HCT116 (cell line): ENCODE measurements around the gene POLR3GL. TPM values are rescaled to one million over a fixed set of nuclear protein-coding genes. Genes with fewer than 3 reads are reported as not detected.

ENCODE experiments used
- ATAC-seq: fragments of 200-7000 bp; cut with Tn5 transposase; 2 replicates; pipeline ENCODE4 v1.9.1; 2020; ENCODE audit warnings: mild to moderate bottlenecking, moderate library complexity
- BruUV-seq: library from RNA; stranded (reverse); fragments of 400-500 nt; replicated peaks from 2 replicates; lab custom pipeline; 2021; lab: Mats Ljungman, UMichigan
- CTCF ChIA-PET: fragments of 300-600 bp; sonication (Branson Sonifier 250); formaldehyde crosslinking; loops from one replicate; lab custom pipeline; 2021; ENCODE audit warnings: antibody characterized with exemption; lab: Charles Lee
- POLR2A ChIA-PET: fragments of 300-600, 350-600 bp; sonication (Branson Sonifier 250); formaldehyde crosslinking; loops from one replicate; lab custom pipeline; 2021; ENCODE audit warnings: antibody characterized with exemption; lab: Charles Lee
- RAD21 ChIA-PET, 2 experiments: fragments of 300-600 bp; sonication (Branson Sonifier 250); formaldehyde crosslinking; loops; one replicate each; lab custom pipeline; 2023; ENCODE audit warnings: low total read pairs in 2 of 2; ENCODE audit not compliant: uncharacterized antibody in 2 of 2, unreplicated experiment in 2 of 2, low non-redundant PET in 1 of 2; lab: Charles Lee
- DNase-seq: peaks from one replicate; pipeline ENCODE4 v3.0.0-alpha.2; 2010; ENCODE audit warnings: low read depth, low spot score
- H2AFZ ChIP-seq: fragments of 200-600 bp; shearing (Covaris generic), sonication (generic); 2 replicates; pipeline ENCODE4 v1.6.1; 2017; ENCODE audit warnings: low read depth, mixed run types, mixed read lengths, antibody characterized with exemption, low read length; ENCODE audit not compliant: poor library complexity, severe bottlenecking
- H3K27ac ChIP-seq: 2 replicates; pipeline ENCODE4 v1.5.1; 2012; ENCODE audit warnings: low read depth, low read length
- H3K27me3 ChIP-seq: fragments of 200-600 bp; sonication (generic); 2 replicates; pipeline ENCODE4 v1.6.1; 2016; ENCODE audit warnings: mixed run types, low read length, mixed read lengths; ENCODE audit not compliant: insufficient read depth
- H3K36me3 ChIP-seq, 2 experiments: fragments of 200-500 bp in 1 of 2; fragments of 200-600 bp in 1 of 2; sonication (Bioruptor generic) in 1 of 2; sonication (generic) in 1 of 2; 2 replicates each; pipeline versions ENCODE4 v1.5.1 to v1.6.1; 2014 to 2016; ENCODE audit warnings: low read length in 2 of 2, inconsistent platforms in 1 of 2, mixed read lengths in 1 of 2, mixed run types in 1 of 2; ENCODE audit not compliant: insufficient read depth in 2 of 2, control insufficient read depth in 1 of 2
- H3K4me1 ChIP-seq, 2 experiments: fragments of 200-600 bp in 1 of 2; sonication (generic) in 1 of 2; 2 replicates each; pipeline versions ENCODE4 v1.5.1 to v1.6.1; 2012 to 2017; ENCODE audit warnings: low read length in 2 of 2, inconsistent platforms in 1 of 2, mild to moderate bottlenecking in 1 of 2, mixed read lengths in 1 of 2, mixed run types in 1 of 2, moderate library complexity in 1 of 2; ENCODE audit not compliant: insufficient read depth in 2 of 2, control insufficient read depth in 1 of 2
- H3K4me2 ChIP-seq: fragments of 200-600 bp; sonication (generic); 2 replicates; pipeline ENCODE4 v1.6.1; 2017; ENCODE audit warnings: mixed run types, low read length, mixed read lengths
- H3K4me3 ChIP-seq, 2 experiments: fragments of 200-600 bp in 1 of 2; sonication (generic) in 1 of 2; replicated peaks in 1 of 2; 2 replicates each; pipeline ENCODE4 v1.5.1; 2011 to 2016; ENCODE audit warnings: low read length in 2 of 2, control low read depth in 1 of 2, low read depth in 1 of 2, mild to moderate bottlenecking in 1 of 2, mixed read lengths in 1 of 2, mixed run types in 1 of 2
- H3K79me2 ChIP-seq: fragments of 200-600 bp; sonication (generic); 2 replicates; pipeline ENCODE4 v1.6.1; 2017; ENCODE audit warnings: mild to moderate bottlenecking, mixed run types, low read length, moderate library complexity, mixed read lengths; ENCODE audit not compliant: insufficient read depth
- H3K9ac ChIP-seq: fragments of 200-600 bp; sonication (generic); 2 replicates; pipeline ENCODE4 v1.6.1; 2016; ENCODE audit warnings: low read length, mixed read lengths
- H3K9me2 ChIP-seq: fragments of 200-600 bp; sonication (generic), shearing (Covaris generic); 2 replicates; pipeline ENCODE4 v1.6.1; 2017; ENCODE audit warnings: mixed run types, mild to moderate bottlenecking, moderate library complexity; ENCODE audit not compliant: insufficient read depth
- H3K9me3 ChIP-seq, 2 experiments: fragments of 200-500 bp in 1 of 2; fragments of 200-600 bp in 1 of 2; sonication (Bioruptor generic) in 1 of 2; sonication (generic) in 1 of 2; 2 replicates each; pipeline ENCODE4 v1.6.1; 2014 to 2017; ENCODE audit warnings: low read length in 2 of 2, mixed read lengths in 2 of 2, inconsistent platforms in 1 of 2, low read depth in 1 of 2, mild to moderate bottlenecking in 1 of 2, mixed run types in 1 of 2, moderate library complexity in 1 of 2; ENCODE audit not compliant: control insufficient read depth in 1 of 2, insufficient read depth in 1 of 2
- H4K20me1 ChIP-seq: fragments of 200-600 bp; sonication (generic), shearing (Covaris generic); 2 replicates; pipeline ENCODE4 v1.6.1; 2017; ENCODE audit warnings: mixed run types, mild to moderate bottlenecking, moderate library complexity; ENCODE audit not compliant: insufficient read depth
- ATF3 ChIP-seq: IDR thresholded peaks from 2 replicates; pipeline ENCODE4 v1.6.1; 2012
- CEBPB ChIP-seq: IDR thresholded peaks from 2 replicates; pipeline ENCODE4 v1.6.1; 2012; ENCODE audit warnings: low read depth
- EGR1 ChIP-seq: IDR thresholded peaks from 2 replicates; pipeline ENCODE4 v1.6.1; 2012; ENCODE audit warnings: low read depth
- ELF1 ChIP-seq: IDR thresholded peaks from 2 replicates; pipeline ENCODE4 v1.6.1; 2012; ENCODE audit warnings: low read depth, borderline replicate concordance
- EZH2 ChIP-seq: fragments of 200-600 bp; sonication (generic); IDR thresholded peaks from 2 replicates; pipeline ENCODE4 v1.6.1; 2017; ENCODE audit warnings: antibody characterized with exemption, mixed run types
- EZH2phosphoT487 ChIP-seq: fragments of 200-600 bp; IDR thresholded peaks from 2 replicates; pipeline ENCODE4 v1.6.1; 2018; ENCODE audit warnings: antibody characterized with exemption, borderline replicate concordance
- FOSL1 ChIP-seq: IDR thresholded peaks from 2 replicates; pipeline ENCODE4 v1.6.1; 2012; ENCODE audit warnings: low read depth
- MAX ChIP-seq: IDR thresholded peaks from 2 replicates; pipeline ENCODE4 v1.6.1; 2012
- POLR2A ChIP-seq: IDR thresholded peaks from 2 replicates; pipeline ENCODE4 v1.7.0; 2011; ENCODE audit warnings: borderline replicate concordance; ENCODE audit not compliant: insufficient read depth, insufficient read length; ENCODE audit errors: extremely low read depth
- POLR2AphosphoS5 ChIP-seq: IDR thresholded peaks from 2 replicates; pipeline ENCODE4 v1.6.1; 2011; ENCODE audit warnings: mild to moderate bottlenecking, low read depth, low read length, moderate library complexity
- RAD21 ChIP-seq: IDR thresholded peaks from 2 replicates; pipeline ENCODE4 v1.6.1; 2012; ENCODE audit warnings: low read depth, mild to moderate bottlenecking
- SIN3A ChIP-seq: IDR thresholded peaks from 2 replicates; pipeline ENCODE4 v1.6.1; 2012; ENCODE audit warnings: low read depth
- SP1 ChIP-seq: IDR thresholded peaks from 2 replicates; pipeline ENCODE4 v1.6.1; 2012; ENCODE audit warnings: low read depth
- SRF ChIP-seq: IDR thresholded peaks from 2 replicates; pipeline ENCODE4 v1.6.1; 2012; ENCODE audit warnings: low read depth
- TCF7L2 ChIP-seq: IDR thresholded peaks from 2 replicates; pipeline ENCODE4 v1.7.0; 2011; ENCODE audit warnings: borderline replicate concordance, inconsistent platforms; ENCODE audit not compliant: insufficient read depth, insufficient read length; ENCODE audit errors: extremely low read depth
- YY1 ChIP-seq: IDR thresholded peaks from 2 replicates; pipeline ENCODE4 v1.6.1; 2011; ENCODE audit warnings: low read length, low read depth, moderate library complexity, mild to moderate bottlenecking; ENCODE audit not compliant: insufficient replicate concordance; ENCODE audit errors: extremely low read depth
- ZBTB33 ChIP-seq: IDR thresholded peaks from 2 replicates; pipeline ENCODE4 v1.6.1; 2011; ENCODE audit warnings: mild to moderate bottlenecking, low read length, moderate library complexity; ENCODE audit not compliant: insufficient replicate concordance; ENCODE audit errors: extremely low read depth
- ZFX ChIP-seq: fragments of 450-650 bp; IDR thresholded peaks from 2 replicates; pipeline ENCODE4 v1.6.1; 2017
- intact Hi-C: fragments of 100-400 bp; cut with micrococcal nuclease; formaldehyde crosslinking; loops from 2 replicates; pipeline ENCODE4 v1.10.0; 2022
- total RNA-seq: library from RNA; stranded (reverse); gene quantifications from one replicate; pipeline ENCODE4 v1.2.1, GENCODE V29; 2021; ENCODE audit not compliant: unreplicated experiment

Gene POLR3GL
- total RNA-seq, 1 experiment from 2014 or later = 17.9 TPM

- Histone ChIP-seq H3K9me3 (no peaks in the 10 kb centered on the region), H3K4me1 (no peaks in the 10 kb centered on the region), H3K4me2 (no peak overlapping the region), H3K27ac (no peak overlapping the region), H3K79me2 (no peaks in the 10 kb centered on the region), H3K9ac (no peak overlapping the region), H3K27me3 (no peaks in the 10 kb centered on the region), H3K9me2 (no peaks in the 10 kb centered on the region), H4K20me1 (no peaks in the 10 kb centered on the region), H3K4me3 (no peak overlapping the region), H2AFZ (no peak overlapping the region), H3K36me3 (no peaks in the 10 kb centered on the region)
- intact Hi-C loops = no loop called here
- ChIA-PET RAD21 (no interaction called here), CTCF (interaction anchor here (1.8 to 2.6 kb wide), 2 partner anchors 12 to 40 kb away, joined by 5 to 11 read pairs; no protein-coding TSS in a partner anchor), POLR2A (interaction anchor here (0.9 kb wide), 1 partner anchor 32 kb away, joined by 3 read pairs; no protein-coding TSS in a partner anchor)
- TF ChIP-seq SIN3A = no peak
- TF ChIP-seq RAD21 = no peak
- peak; percentile 40; the same call in 1 of the 2 replicates for TF ChIP-seq CEBPB
- no TSS peak for BruUV-seq
- ATAC-seq (peak; percentile 34; the same call in 1 of the 2 replicates), DNase-seq (no peak)
Measured at GRCh38 chr1:146020058-146021049, 55.9 kb downstream of the POLR3GL start.

GRCh38 chr1:146021050-146021445, 56.6 kb downstream of the POLR3GL start:
- Histone ChIP-seq H3K4me1 (no peaks in the 10 kb centered on the region), H3K4me3 (no peak overlapping the region), H3K4me2 (no peak overlapping the region), H4K20me1 (no peaks in the 10 kb centered on the region), H3K9me2 (no peaks in the 10 kb centered on the region), H3K36me3 (no peaks in the 10 kb centered on the region), H3K9ac (no peak overlapping the region), H2AFZ (no peak overlapping the region), H3K79me2 (no peaks in the 10 kb centered on the region), H3K27me3 (no peaks in the 10 kb centered on the region), H3K27ac (no peak overlapping the region), H3K9me3 (no peaks in the 10 kb centered on the region)
- intact Hi-C loops = no loop called here
- BruUV-seq = no TSS peak
- no peak for ATAC-seq
- ChIA-PET CTCF (interaction anchor here (1.8 to 2.6 kb wide), 2 partner anchors 11 to 41 kb away, joined by 5 to 11 read pairs; no protein-coding TSS in a partner anchor), RAD21 (no interaction called here), POLR2A (interaction anchor here (0.9 to 1.3 kb wide), 2 partner anchors 31 to 42 kb away, joined by 3 to 4 read pairs; no protein-coding TSS in a partner anchor)
- DNase-seq = no peak
- TF ChIP-seq FOSL1 (no peak), POLR2A (no peak), POLR2AphosphoS5 (no peak), MAX (no peak), EZH2 (no peak), SRF (no peak), ZFX (no peak), EGR1 (no peak), SIN3A (no peak), ELF1 (no peak), YY1 (no peak), ZBTB33 (no peak), RAD21 (no peak), ATF3 (no peak), EZH2phosphoT487 (no peak), SP1 (no peak), TCF7L2 (no peak)
